Measurements from ENCODE around the gene ARHGEF26. TPM values are rescaled to one million over a fixed set of nuclear protein-coding genes. Genes with fewer than 3 reads are reported as not detected.
A peak's percentile ranks its signal among the peaks of the same experiment; 100 is the strongest.

The ARHGEF26 gene
- polyA plus RNA-seq, 1 donor (not counting 4 experiments of a cell fraction or from before 2014, with no cell fraction given) = 2.2 TPM

DNA sequence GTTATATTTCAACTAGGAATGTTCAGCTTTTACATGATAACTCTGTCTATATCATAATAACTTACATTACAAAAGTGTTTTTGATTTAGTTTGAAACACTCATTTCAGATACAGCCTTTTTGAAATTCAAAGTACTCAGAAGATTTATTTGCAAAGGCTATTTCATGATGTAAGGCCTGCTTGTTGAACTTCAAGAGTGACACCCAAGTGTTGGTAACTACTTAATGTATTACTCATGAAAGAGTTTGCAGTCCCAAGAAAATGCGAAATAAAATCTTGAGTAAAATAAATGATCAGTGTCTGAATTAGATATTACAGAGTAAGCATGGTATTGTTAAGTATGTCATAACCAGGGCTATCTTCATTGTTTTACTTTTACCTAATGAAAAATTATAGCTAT is 35.3 kb downstream of the ARHGEF26 start:
- Histone ChIP-seq H2AFZ (ENCODE audit: control insufficient read depth, low read length) (no peak overlapping the region), H3K4me1 (ENCODE audit: control insufficient read depth, extremely low read depth, insufficient read depth, low read length) (peaks cover 9% of the 10 kb centered on the region), H3K27me3 (ENCODE audit: control insufficient read depth, extremely low read depth, insufficient read depth, low read length) (no peaks in the 10 kb centered on the region), H3K36me3 (ENCODE audit: control insufficient read depth in 2 of 2, extremely low read depth in 1 of 2, insufficient read depth in 2 of 2, low read length in 2 of 2) (no peaks in the 10 kb centered on the region), H3K9me3 (ENCODE audit: control insufficient read depth, low read depth, low read length) (no peaks in the 10 kb centered on the region), H3K4me3 (ENCODE audit: control insufficient read depth in 2 of 3, extremely low read depth in 1 of 3, insufficient read depth in 2 of 3, low read depth in 1 of 3, low read length in 3 of 3) (no peak overlapping the region), H3K27ac (ENCODE audit: control insufficient read depth, insufficient read depth, low read length) (no peak overlapping the region), H3K4me2 (ENCODE audit: control insufficient read depth, extremely low read depth, insufficient read depth, low read depth, low read length) (no peak overlapping the region), H4K20me1 (ENCODE audit: control insufficient read depth, extremely low read depth, insufficient read depth, low read length) (no peaks in the 10 kb centered on the region), H3K9me1 (ENCODE audit: control insufficient read depth, extremely low read depth, insufficient read depth, low read length) (no peaks in the 10 kb centered on the region), H3K79me2 (ENCODE audit: control insufficient read depth, insufficient read depth, low read length) (no peaks in the 10 kb centered on the region), H3K9ac (ENCODE audit: control insufficient read depth, extremely low read depth, insufficient read depth, low read length) (no peak overlapping the region)
- DNase-seq (ENCODE audit: low read depth, low spot score) = no peak
- no peak for FAIRE-seq
- dilution Hi-C loops (cut with MboI; ENCODE audit: extremely low pct_ligation_motif_present, low sequenced_read_pairs) = no loop called here
- no peak for TF ChIP-seq EZH2 (IDR thresholded peaks at IDR 0.05; ENCODE audit: low read length)
- TF ChIP-seq, protein P1, sequence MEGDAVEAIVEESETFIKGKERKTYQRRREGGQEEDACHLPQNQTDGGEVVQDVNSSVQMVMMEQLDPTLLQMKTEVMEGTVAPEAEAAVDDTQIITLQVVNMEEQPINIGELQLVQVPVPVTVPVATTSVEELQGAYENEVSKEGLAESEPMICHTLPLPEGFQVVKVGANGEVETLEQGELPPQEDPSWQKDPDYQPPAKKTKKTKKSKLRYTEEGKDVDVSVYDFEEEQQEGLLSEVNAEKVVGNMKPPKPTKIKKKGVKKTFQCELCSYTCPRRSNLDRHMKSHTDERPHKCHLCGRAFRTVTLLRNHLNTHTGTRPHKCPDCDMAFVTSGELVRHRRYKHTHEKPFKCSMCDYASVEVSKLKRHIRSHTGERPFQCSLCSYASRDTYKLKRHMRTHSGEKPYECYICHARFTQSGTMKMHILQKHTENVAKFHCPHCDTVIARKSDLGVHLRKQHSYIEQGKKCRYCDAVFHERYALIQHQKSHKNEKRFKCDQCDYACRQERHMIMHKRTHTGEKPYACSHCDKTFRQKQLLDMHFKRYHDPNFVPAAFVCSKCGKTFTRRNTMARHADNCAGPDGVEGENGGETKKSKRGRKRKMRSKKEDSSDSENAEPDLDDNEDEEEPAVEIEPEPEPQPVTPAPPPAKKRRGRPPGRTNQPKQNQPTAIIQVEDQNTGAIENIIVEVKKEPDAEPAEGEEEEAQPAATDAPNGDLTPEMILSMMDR (optimal IDR thresholded peaks at IDR 0.05 in 1 of 3, IDR thresholded peaks at IDR 0.05 in 1 of 3, conservative IDR thresholded peaks at IDR 0.05 in 1 of 3; ENCODE audit: extremely low read depth in 1 of 3, insufficient read depth in 2 of 3, low read length in 3 of 3) = no peak

- Histone ChIP-seq H3K9me3 (ENCODE audit: control insufficient read depth, low read depth, low read length) (no peaks in the 10 kb centered on the region), H3K4me3 (ENCODE audit: control insufficient read depth in 2 of 3, extremely low read depth in 1 of 3, insufficient read depth in 2 of 3, low read depth in 1 of 3, low read length in 3 of 3) (no peak overlapping the region), H3K9ac (ENCODE audit: control insufficient read depth, extremely low read depth, insufficient read depth, low read length) (no peak overlapping the region), H3K4me2 (ENCODE audit: control insufficient read depth, extremely low read depth, insufficient read depth, low read depth, low read length) (no peak overlapping the region), H3K4me1 (ENCODE audit: control insufficient read depth, extremely low read depth, insufficient read depth, low read length) (peaks cover 8% of the 10 kb centered on the region), H4K20me1 (ENCODE audit: control insufficient read depth, extremely low read depth, insufficient read depth, low read length) (no peaks in the 10 kb centered on the region), H3K36me3 (ENCODE audit: control insufficient read depth in 2 of 2, extremely low read depth in 1 of 2, insufficient read depth in 2 of 2, low read length in 2 of 2) (no peaks in the 10 kb centered on the region), H2AFZ (ENCODE audit: control insufficient read depth, low read length) (no peak overlapping the region), H3K79me2 (ENCODE audit: control insufficient read depth, insufficient read depth, low read length) (no peaks in the 10 kb centered on the region), H3K27me3 (ENCODE audit: control insufficient read depth, extremely low read depth, insufficient read depth, low read length) (no peaks in the 10 kb centered on the region), H3K9me1 (ENCODE audit: control insufficient read depth, extremely low read depth, insufficient read depth, low read length) (no peaks in the 10 kb centered on the region), H3K27ac (ENCODE audit: control insufficient read depth, insufficient read depth, low read length) (no peak overlapping the region)
- TF ChIP-seq, protein P1 (optimal IDR thresholded peaks at IDR 0.05 in 1 of 3, IDR thresholded peaks at IDR 0.05 in 1 of 3, conservative IDR thresholded peaks at IDR 0.05 in 1 of 3; ENCODE audit: extremely low read depth in 1 of 3, insufficient read depth in 2 of 3, low read length in 3 of 3) = no peak
- TF ChIP-seq EZH2 (IDR thresholded peaks at IDR 0.05; ENCODE audit: low read length) = no peak
- peak; percentile 17 for FAIRE-seq
- DNase-seq (ENCODE audit: low read depth, low spot score) = no peak
- dilution Hi-C loops (cut with MboI; ENCODE audit: extremely low pct_ligation_motif_present, low sequenced_read_pairs) = no loop called here
Observed at GRCh38 chr3:154161806-154162205, 40.6 kb downstream of the ARHGEF26 start.

All from keratinocyte (primary cell).